Naive thymus-derived CD4-positive, alpha-beta T cell (primary cell): ENCODE data around the gene ZNF583. TPM values are rescaled to one million over a fixed set of nuclear protein-coding genes. Genes with fewer than 3 reads are reported as not detected.

Experiments
- ATAC-seq: fragments of 150-1000 bp; cut with Tn5 transposase; 2 replicates; pipeline ENCODE4 v1.10.0; 2021; ENCODE audit warnings: mild to moderate bottlenecking, moderate library complexity
- CTCF ChIA-PET: fragments of 350-600 bp; sonication (Branson Sonifier 250); formaldehyde crosslinking; loops from one replicate; lab custom pipeline; 2021; ENCODE audit warnings: antibody characterized with exemption; lab: Charles Lee
- POLR2A ChIA-PET: fragments of 350-600 bp; sonication (Branson Sonifier 250); formaldehyde crosslinking; loops from one replicate; lab custom pipeline; 2021; ENCODE audit warnings: antibody characterized with exemption, inconsistent platforms; lab: Charles Lee
- DNase-seq, 9 donors: peaks; one replicate each; pipeline versions ENCODE4 v3.0.0 to v3.0.0-alpha.2; 2020 to 2022; ENCODE audit warnings: mixed read lengths in 1 of 9
- H3K27ac ChIP-seq: one replicate; pipeline ENCODE4 v1.7.0; 2013; ENCODE audit warnings: mild to moderate bottlenecking, low read depth, low read length, moderate library complexity
- H3K27me3 ChIP-seq, 2 donors: one replicate each; pipeline ENCODE4 v1.7.0; 2013; ENCODE audit warnings: low read length in 2 of 2, mild to moderate bottlenecking in 2 of 2, moderate library complexity in 2 of 2; ENCODE audit not compliant: control insufficient read depth in 2 of 2, insufficient read depth in 2 of 2
- H3K36me3 ChIP-seq, 3 experiments: 1 replicate in 2 of 3; 2 replicates in 1 of 3; pipeline ENCODE4 v1.7.0; 2013; ENCODE audit warnings: low read length in 3 of 3, mild to moderate bottlenecking in 3 of 3, moderate library complexity in 1 of 3; ENCODE audit not compliant: insufficient read depth in 3 of 3, control insufficient read depth in 2 of 3
- H3K4me1 ChIP-seq, 2 donors: one replicate each; pipeline ENCODE4 v1.7.0; 2013; ENCODE audit warnings: low read length in 2 of 2, mild to moderate bottlenecking in 2 of 2, moderate library complexity in 1 of 2; ENCODE audit not compliant: control insufficient read depth in 2 of 2, insufficient read depth in 2 of 2
- H3K4me3 ChIP-seq: 2 replicates; pipeline ENCODE4 v1.7.0; 2013; ENCODE audit warnings: mild to moderate bottlenecking, low read length
- H3K9me3 ChIP-seq, 3 experiments: 1 replicate in 2 of 3; 2 replicates in 1 of 3; pipeline ENCODE4 v1.7.0; 2013; ENCODE audit warnings: low read length in 3 of 3; ENCODE audit not compliant: control insufficient read depth in 2 of 3
- H3K27ac Mint-ChIP-seq, 9 donors: one replicate each; pipeline ENCODE4 v1.8.0; 2020 to 2022; ENCODE audit warnings: mixed read lengths in 9 of 9, mild to moderate bottlenecking in 8 of 9, moderate library complexity in 5 of 9, inconsistent platforms in 2 of 9
- H3K27me3 Mint-ChIP-seq, 5 donors: one replicate each; pipeline ENCODE4 v1.8.0; 2021 to 2022; ENCODE audit warnings: mixed read lengths in 5 of 5, mild to moderate bottlenecking in 1 of 5
- H3K36me3 Mint-ChIP-seq, 5 donors: one replicate each; pipeline ENCODE4 v1.8.0; 2020 to 2022; ENCODE audit warnings: mixed read lengths in 5 of 5, mild to moderate bottlenecking in 3 of 5, inconsistent platforms in 1 of 5
- H3K4me1 Mint-ChIP-seq, 7 donors: one replicate each; pipeline ENCODE4 v1.8.0; 2020 to 2022; ENCODE audit warnings: mixed read lengths in 7 of 7, mild to moderate bottlenecking in 3 of 7, inconsistent platforms in 1 of 7
- H3K4me3 Mint-ChIP-seq, 10 donors: one replicate each; pipeline ENCODE4 v1.8.0; 2020 to 2022; ENCODE audit warnings: mild to moderate bottlenecking in 10 of 10, mixed read lengths in 10 of 10, moderate library complexity in 6 of 10, inconsistent platforms in 2 of 10
- H3K9me3 Mint-ChIP-seq, 11 donors: one replicate each; pipeline ENCODE4 v1.8.0; 2020 to 2022; ENCODE audit warnings: mixed read lengths in 11 of 11, mild to moderate bottlenecking in 4 of 11, inconsistent platforms in 1 of 11, moderate library complexity in 1 of 11
- intact Hi-C, 2 donors: fragments of 100-400 bp; cut with micrococcal nuclease; formaldehyde crosslinking; loops; one replicate each; pipeline ENCODE4 v1.15.1; 2023
- polyA plus RNA-seq, 2 donors: library from polyadenylated mRNA; unstranded; fragments of 300-500 nt; fragmentation: Illumina TruSeq; gene quantifications; one replicate each; pipeline ENCODE4 v1.2.3, GENCODE V29; 2021
- total RNA-seq, 6 experiments: library from RNA in 5 of 6; stranded (reverse) in 5 of 6; gene quantifications; 1 replicate in 5 of 6; 2 replicates in 1 of 6; pipeline ENCODE4 v1.2.3 and lab custom pipeline; 2021 to 2026

ZNF583 gene
- total and polyA plus RNA-seq, 7 experiments from 2014 or later, result 2.4 to 20.1 (median 13.8) TPM

GRCh38 chr19:56423985-56424353 is 19.8 kb downstream of the ZNF583 start:
- Mint-ChIP-seq H3K27me3 (no peaks in the 10 kb centered on the region), H3K27ac (no peak overlapping the region), H3K4me3 (no peak overlapping the region), H3K4me1 (no peaks in the 10 kb centered on the region), H3K9me3 (peaks cover 8 to 97% (median 83%) of the 10 kb centered on the region in 11 donors), H3K36me3 (peaks cover 28 to 64% (median 54%) of the 10 kb centered on the region in 5 donors)
- DNase-seq, result no peak
- ChIA-PET CTCF (no interaction called here), POLR2A (interaction anchor here (1.6 kb wide), 1 partner anchor 12 kb away, joined by 4 read pairs; no protein-coding TSS in a partner anchor)
- peak overlapping the region; percentile 11 for H3K4me3 ChIP-seq
- intact Hi-C loops, result no loop called here
- H3K27ac ChIP-seq, result no peak overlapping the region
- H3K9me3 ChIP-seq, result peaks cover 27 to 96% (median 65%) of the 10 kb centered on the region in 3 experiments
- H3K4me1 ChIP-seq, result no peaks in the 10 kb centered on the region
- H3K36me3 ChIP-seq, result peaks cover 0 to 34% (median 13%) of the 10 kb centered on the region in 3 experiments
- no peaks in the 10 kb centered on the region for H3K27me3 ChIP-seq
- ATAC-seq, result no peak

DNA sequence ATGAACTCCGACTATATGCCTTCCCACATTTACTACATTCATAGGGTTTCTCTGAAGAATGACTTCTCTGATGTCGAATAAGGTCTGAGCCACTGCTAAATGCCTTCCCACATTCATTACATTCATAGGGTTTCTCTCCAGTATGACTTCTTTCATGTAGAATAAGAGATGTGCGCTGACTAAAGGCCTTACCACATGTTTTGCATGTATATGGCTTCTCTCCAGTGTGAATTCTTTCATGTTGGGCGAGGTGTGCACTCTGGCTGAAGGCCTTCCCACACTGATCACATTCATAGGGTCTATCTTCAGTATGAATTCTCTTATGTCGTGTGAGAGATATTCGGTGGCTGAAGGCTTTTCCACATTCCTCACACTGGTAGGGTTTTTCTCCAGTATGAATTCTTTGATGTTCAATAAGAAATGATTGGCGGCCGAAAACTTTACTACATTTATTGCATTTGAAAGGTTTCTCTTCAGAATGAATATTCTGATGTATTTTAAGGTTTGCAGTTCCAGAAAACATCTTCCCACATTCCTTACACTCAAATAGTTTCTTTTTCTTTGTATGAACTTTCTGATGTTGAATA is 37.2 kb downstream of the ZNF583 start:
- Histone ChIP-seq H3K27ac (no peak overlapping the region), H3K4me3 (no peak overlapping the region), H3K4me1 (no peaks in the 10 kb centered on the region), H3K36me3 (no peaks in the 10 kb centered on the region), H3K27me3 (no peaks in the 10 kb centered on the region), H3K9me3 (peaks cover 0 to 79% (median 6%) of the 10 kb centered on the region in 3 experiments)
- Mint-ChIP-seq H3K9me3 (peaks cover 23 to 87% (median 60%) of the 10 kb centered on the region in 11 donors), H3K36me3 (peaks cover 2 to 55% (median 16%) of the 10 kb centered on the region in 5 donors), H3K4me1 (no peaks in the 10 kb centered on the region), H3K4me3 (no peak overlapping the region), H3K27me3 (no peaks in the 10 kb centered on the region), H3K27ac (no peak overlapping the region)
- CTCF ChIA-PET, result no interaction called here
- DNase-seq, result no peak
- POLR2A ChIA-PET, result no interaction called here
- intact Hi-C loops, result no loop called here
- no peak for ATAC-seq

- H3K27me3 ChIP-seq, result no peaks in the 10 kb centered on the region
- ATAC-seq (no peak), DNase-seq (no peak)
- POLR2A ChIA-PET, result no interaction called here
- no peaks in the 10 kb centered on the region for H3K4me1 ChIP-seq
- Mint-ChIP-seq H3K36me3 (peaks cover 8 to 72% (median 46%) of the 10 kb centered on the region in 5 donors), H3K4me1 (peaks cover 0 to 28% (median 11%) of the 10 kb centered on the region in 7 donors), H3K27ac (no peak overlapping the region), H3K27me3 (peaks cover 9 to 44% (median 27%) of the 10 kb centered on the region in 5 donors), H3K4me3 (no peak overlapping the region), H3K9me3 (peaks cover 24 to 98% (median 67%) of the 10 kb centered on the region in 11 donors)
- H3K27ac ChIP-seq, result no peak overlapping the region
- peaks cover 0 to 86% (median 0%) of the 10 kb centered on the region in 3 experiments for H3K9me3 ChIP-seq
- H3K36me3 ChIP-seq, result no peaks in the 10 kb centered on the region
- CTCF ChIA-PET, result no interaction called here
- intact Hi-C loops, result no loop called here
- no peak overlapping the region for H3K4me3 ChIP-seq
Measured at GRCh38 chr19:56474308-56474707, 70.2 kb downstream of the ZNF583 start.

DNA sequence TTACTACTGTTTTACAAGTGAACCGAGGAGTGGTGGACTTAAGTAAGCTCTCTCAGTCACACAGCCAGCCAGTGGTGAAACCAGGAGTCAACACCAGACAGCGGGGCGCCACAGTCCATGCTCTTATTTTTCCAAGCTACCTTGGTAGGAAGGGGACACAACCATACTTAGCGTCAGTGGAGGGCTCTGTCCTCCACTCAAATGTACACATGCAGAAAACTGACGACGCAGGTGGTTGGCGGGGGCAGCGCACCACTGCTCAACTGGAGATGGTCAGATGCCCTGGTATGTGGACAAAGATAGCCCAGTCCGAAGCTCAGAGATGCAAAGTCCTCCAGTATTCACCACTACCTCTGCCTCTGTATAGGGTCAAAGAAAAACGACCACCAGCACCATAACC is 72.0 kb downstream of the ZNF583 start:
- CTCF ChIA-PET, result no interaction called here
- Histone ChIP-seq H3K36me3 (no peaks in the 10 kb centered on the region), H3K27ac (no peak overlapping the region), H3K27me3 (no peaks in the 10 kb centered on the region), H3K4me3 (no peak overlapping the region), H3K4me1 (no peaks in the 10 kb centered on the region), H3K9me3 (peaks cover 0 to 76% (median 0%) of the 10 kb centered on the region in 3 experiments)
- Mint-ChIP-seq H3K9me3 (peaks cover 32 to 95% (median 71%) of the 10 kb centered on the region in 11 donors), H3K27ac (peak overlapping the region in 4 of 9 donors; percentile 23 to 94 (median 72)), H3K4me1 (peaks cover 0 to 30% (median 11%) of the 10 kb centered on the region in 7 donors), H3K36me3 (peaks cover 8 to 67% (median 44%) of the 10 kb centered on the region in 5 donors), H3K27me3 (peaks cover 9 to 47% (median 27%) of the 10 kb centered on the region in 5 donors), H3K4me3 (peak overlapping the region in 6 of 10 donors; percentile 26 to 97 (median 70))
- intact Hi-C loops, result no loop called here
- POLR2A ChIA-PET, result no interaction called here
- DNase-seq (no peak), ATAC-seq (no peak)

Other genes with a start within 250 kb of the ZNF583 start
- gene GALP, start 228.3 kb upstream of the ZNF583 start, total RNA-seq, result not detected
- gene GALP, start 228.3 kb upstream of the ZNF583 start, polyA plus RNA-seq, result not detected
- gene ZSCAN5B, start 206.5 kb upstream of the ZNF583 start, total RNA-seq, result not detected
- gene ZSCAN5B, start 206.5 kb upstream of the ZNF583 start, polyA plus RNA-seq, result not detected
- not detected for gene ZSCAN5C, start 202.1 kb upstream of the ZNF583 start, total RNA-seq
- not detected for gene ZSCAN5C, start 202.1 kb upstream of the ZNF583 start, polyA plus RNA-seq
- gene EDDM13, start 131.6 kb upstream of the ZNF583 start, total RNA-seq, result 1 to 10 TPM in 1 of 5 experiments, not detected in 4; 3.0 TPM
- 1 to 10 TPM in 1 of 2 donors, not detected in 1; 1.3 TPM for gene EDDM13, start 131.6 kb upstream of the ZNF583 start, polyA plus RNA-seq
- 10 to 100 TPM in 4 of 5 experiments, 1 to 10 TPM in 1; 8.0 to 15.4 (median 11.8) TPM for gene ZSCAN5A, start 89.5 kb upstream of the ZNF583 start, total RNA-seq
- 1 to 10 TPM; 6.7 to 7.6 TPM for gene ZSCAN5A, start 89.5 kb upstream of the ZNF583 start, polyA plus RNA-seq
- gene ZNF582, start 10.8 kb upstream of the ZNF583 start, total RNA-seq, result 1 to 10 TPM; 1.7 to 7.6 (median 3.3) TPM
- gene ZNF582, start 10.8 kb upstream of the ZNF583 start, polyA plus RNA-seq, result 1 to 10 TPM; 5.7 to 5.8 TPM
- gene ZNF667, start 73.0 kb downstream of the ZNF583 start, total RNA-seq, result 1 to 10 TPM in 4 of 5 experiments, not detected in 1; 1.1 to 8.1 (median 2.2) TPM
- gene ZNF667, start 73.0 kb downstream of the ZNF583 start, polyA plus RNA-seq, result 1 to 10 TPM; 2.3 to 3.1 TPM
- gene ZNF471, start 103.5 kb downstream of the ZNF583 start, total RNA-seq, result 1 to 10 TPM in 3 of 5 experiments, under 1 TPM in 2; 0.22 to 2.3 (median 1.6) TPM
- 1 to 10 TPM; 1.1 to 1.6 TPM for gene ZNF471, start 103.5 kb downstream of the ZNF583 start, polyA plus RNA-seq
- 10 to 100 TPM in 2 of 5 experiments, 1 to 10 TPM in 3; 3.1 to 10.6 (median 5.4) TPM for gene ZFP28, start 134.6 kb downstream of the ZNF583 start, total RNA-seq
- 1 to 10 TPM; 2.4 to 2.8 TPM for gene ZFP28, start 134.6 kb downstream of the ZNF583 start, polyA plus RNA-seq
- gene ZNF470, start 163.1 kb downstream of the ZNF583 start, total RNA-seq, result 1 to 10 TPM in 4 of 5 experiments, under 1 TPM in 1; 0.98 to 5.9 (median 2.4) TPM
- 1 to 10 TPM; 2.1 to 3.5 TPM for gene ZNF470, start 163.1 kb downstream of the ZNF583 start, polyA plus RNA-seq
- 1 to 10 TPM; 4.5 to 7.7 (median 6.6) TPM for gene ZNF71, start 191.0 kb downstream of the ZNF583 start, total RNA-seq
- 10 to 100 TPM in 1 of 2 donors, 1 to 10 TPM in 1; 7.7 to 12.9 TPM for gene ZNF71, start 191.0 kb downstream of the ZNF583 start, polyA plus RNA-seq
- under 1 TPM in 2 of 5 experiments, not detected in 3; 0.31 to 0.37 TPM for gene SMIM17, start 238.8 kb downstream of the ZNF583 start, total RNA-seq
- gene SMIM17, start 238.8 kb downstream of the ZNF583 start, polyA plus RNA-seq, result not detected